GM19238 (cell line): ENCODE data around the gene B4GALNT4.
"Not testable (repeated sequence)": the region's sequence is repeated elsewhere in the genome, so short reads cannot be mapped to it uniquely, and the experiment has no call there.

Experiments
- DNase-seq: peaks from one replicate; pipeline ENCODE4 v3.0.0; 2011; ENCODE audit warnings: low spot score; ENCODE audit not compliant: insufficient read length

The B4GALNT4 gene

GRCh38 chr11:358129-358800, 11.0 kb upstream of the B4GALNT4 start:
- DNase-seq = no peak

GRCh38 chr11:359181-359714, 10.1 kb upstream of the B4GALNT4 start:
- no peak for DNase-seq

GRCh38 chr11:360326-361280, 8.7 kb upstream of the B4GALNT4 start:
- peak; percentile 23 for DNase-seq

- no peak for DNase-seq
These were observed 6.5 kb upstream of the B4GALNT4 start for GRCh38 chr11:362642-363442.

GRCh38 chr11:363443-363805, 5.9 kb upstream of the B4GALNT4 start:
- not testable (repeated sequence) for DNase-seq

GRCh38 chr11:363948-364761, 5.1 kb upstream of the B4GALNT4 start:
- no peak for DNase-seq

- no peak for DNase-seq
These were observed 4.1 kb upstream of the B4GALNT4 start for GRCh38 chr11:364991-365725.

- no peak for DNase-seq
These were observed 3.5 kb upstream of the B4GALNT4 start for GRCh38 chr11:365831-366230.

- DNase-seq = no peak
These were observed 1.3 kb upstream of the B4GALNT4 start for GRCh38 chr11:367956-368413.

- DNase-seq = no peak
These were observed 624 bp upstream of the B4GALNT4 start for GRCh38 chr11:368414-369335.

GRCh38 chr11:370070-370941, 1.0 kb downstream of the B4GALNT4 start:
- DNase-seq = no peak

GRCh38 chr11:371051-371450, 1.8 kb downstream of the B4GALNT4 start:
- no peak for DNase-seq

GRCh38 chr11:371716-372590, 2.7 kb downstream of the B4GALNT4 start:
- DNase-seq = no peak

- no peak for DNase-seq
These were observed 3.8 kb downstream of the B4GALNT4 start for GRCh38 chr11:372809-373715.

GRCh38 chr11:373716-374551, 4.6 kb downstream of the B4GALNT4 start:
- no peak for DNase-seq
